ENCODE data around the gene SURF1.

Gene SURF1

GRCh38 chr9:133375724-133376654, 19.7 kb upstream of the SURF1 start, which contains the start of the genes STKLD1 and SURF4:
Gene STKLD1, plus strand, starts transcription at chr9:133376366. Its CDS starts 108 bp downstream, at chr9:133376474.
Gene SURF4, minus strand, starts transcription at chr9:133376060. Its CDS starts 91 bp downstream, at chr9:133375969.
- TF ChIP-seq CTCF (IDR thresholded peaks at IDR 0.05; ENCODE audit: extremely low read depth, missing control alignments), result no peak
- peak; percentile 100 for DNase-seq (ENCODE audit: low spot score)

GRCh38 chr9:133375116-133375723, 18.9 kb upstream of the SURF1 start:
- TF ChIP-seq CTCF (IDR thresholded peaks at IDR 0.05; ENCODE audit: extremely low read depth, missing control alignments), result no peak
- peak; percentile 61 for DNase-seq (ENCODE audit: low spot score)

- DNase-seq (ENCODE audit: low spot score), result no peak
- no peak for TF ChIP-seq CTCF (IDR thresholded peaks at IDR 0.05; ENCODE audit: extremely low read depth, missing control alignments)
Measured at GRCh38 chr9:133374612-133375115, 18.4 kb upstream of the SURF1 start.

- no peak for DNase-seq (ENCODE audit: low spot score)
- TF ChIP-seq CTCF (IDR thresholded peaks at IDR 0.05; ENCODE audit: extremely low read depth, missing control alignments), result no peak
Measured at GRCh38 chr9:133372144-133372543, 15.9 kb upstream of the SURF1 start.

- no peak for DNase-seq (ENCODE audit: low spot score)
- TF ChIP-seq CTCF (IDR thresholded peaks at IDR 0.05; ENCODE audit: extremely low read depth, missing control alignments), result no peak
Measured at GRCh38 chr9:133371261-133371711, 15.0 kb upstream of the SURF1 start.

GRCh38 chr9:133370685-133371084, 14.4 kb upstream of the SURF1 start:
- TF ChIP-seq CTCF (IDR thresholded peaks at IDR 0.05; ENCODE audit: extremely low read depth, missing control alignments), result no peak
- no peak for DNase-seq (ENCODE audit: low spot score)

- DNase-seq (ENCODE audit: low spot score), result no peak
- TF ChIP-seq CTCF (IDR thresholded peaks at IDR 0.05; ENCODE audit: extremely low read depth, missing control alignments), result no peak
Measured at GRCh38 chr9:133369933-133370332, 13.6 kb upstream of the SURF1 start.

Measured in GM20000 (cell line).